Measurements from ENCODE around the gene SLC26A9. TPM values are rescaled to one million over a fixed set of nuclear protein-coding genes. Genes with fewer than 3 reads are reported as not detected.

Gene SLC26A9, protein sequence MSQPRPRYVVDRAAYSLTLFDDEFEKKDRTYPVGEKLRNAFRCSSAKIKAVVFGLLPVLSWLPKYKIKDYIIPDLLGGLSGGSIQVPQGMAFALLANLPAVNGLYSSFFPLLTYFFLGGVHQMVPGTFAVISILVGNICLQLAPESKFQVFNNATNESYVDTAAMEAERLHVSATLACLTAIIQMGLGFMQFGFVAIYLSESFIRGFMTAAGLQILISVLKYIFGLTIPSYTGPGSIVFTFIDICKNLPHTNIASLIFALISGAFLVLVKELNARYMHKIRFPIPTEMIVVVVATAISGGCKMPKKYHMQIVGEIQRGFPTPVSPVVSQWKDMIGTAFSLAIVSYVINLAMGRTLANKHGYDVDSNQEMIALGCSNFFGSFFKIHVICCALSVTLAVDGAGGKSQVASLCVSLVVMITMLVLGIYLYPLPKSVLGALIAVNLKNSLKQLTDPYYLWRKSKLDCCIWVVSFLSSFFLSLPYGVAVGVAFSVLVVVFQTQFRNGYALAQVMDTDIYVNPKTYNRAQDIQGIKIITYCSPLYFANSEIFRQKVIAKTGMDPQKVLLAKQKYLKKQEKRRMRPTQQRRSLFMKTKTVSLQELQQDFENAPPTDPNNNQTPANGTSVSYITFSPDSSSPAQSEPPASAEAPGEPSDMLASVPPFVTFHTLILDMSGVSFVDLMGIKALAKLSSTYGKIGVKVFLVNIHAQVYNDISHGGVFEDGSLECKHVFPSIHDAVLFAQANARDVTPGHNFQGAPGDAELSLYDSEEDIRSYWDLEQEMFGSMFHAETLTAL
- not detected in 2 replicates for total RNA-seq (ENCODE audit: low replicate concordance)

DNA sequence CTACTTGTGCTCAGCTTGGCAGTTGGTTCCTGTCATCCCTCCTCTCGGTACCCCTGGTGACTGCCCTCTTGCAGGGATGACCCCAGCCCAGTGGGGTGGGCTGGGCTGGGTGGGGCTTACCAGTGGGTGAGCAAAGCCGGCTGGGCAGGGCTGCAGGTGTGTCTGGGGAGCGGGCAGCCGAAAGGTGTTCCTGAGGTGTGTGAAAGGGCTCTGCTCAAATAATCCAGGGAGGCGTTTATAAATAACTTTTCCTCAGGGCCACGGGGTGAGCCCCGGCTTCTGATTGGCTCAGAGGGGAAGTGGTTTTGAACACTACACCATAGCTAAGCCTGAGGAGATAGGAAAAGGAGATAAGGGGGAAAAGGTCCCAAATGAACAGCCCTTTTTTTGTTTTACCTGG is at the start of gene SLC26A9:
Gene SLC26A9 (minus strand): TSS at position 212 of the 400 bp plus-strand sequence. CDS start 7,636 bp downstream, outside the sequence.
- Histone ChIP-seq H4K20me1 (ENCODE audit: low read depth) (no peaks in the 10 kb centered on the region), H3K4me3 (no peak within 1 kb of the TSS), H3K9ac (no peak within 1 kb of the TSS), H3K4me2 (peak within 1 kb of the TSS; percentile 31), H3K36me3 (no peaks in the 10 kb centered on the region), H3K4me1 (peaks cover 30% of the 10 kb centered on the region), H3K27me3 (no peaks in the 10 kb centered on the region), H3K79me2 (ENCODE audit: low read depth) (no peaks in the 10 kb centered on the region), H2AFZ (replicated peaks) (no peak within 1 kb of the TSS), H3K27ac (no peak within 1 kb of the TSS), H3K9me3 (ENCODE audit: low read depth) (no peaks in the 10 kb centered on the region), H3F3A (ENCODE audit: low read depth) (no peaks in the 10 kb centered on the region)
- no peak for TF ChIP-seq EZH2 (IDR thresholded peaks at IDR 0.05)
- Mint-ChIP-seq H3K27ac (no peak within 1 kb of the TSS), H3K4me3 (no peak within 1 kb of the TSS), H3K4me1 (peaks cover 32% of the 10 kb centered on the region), H3K9me3 (no peaks in the 10 kb centered on the region), H3K27me3 (ENCODE audit: insufficient read depth, low read depth) (peaks cover 17% of the 10 kb centered on the region), H3K36me3 (no peaks in the 10 kb centered on the region)
- DNase-seq (ENCODE audit: low spot score): no peak

- Mint-ChIP-seq H3K9me3 (peaks cover 9% of the 10 kb centered on the region), H3K27ac (no peak overlapping the region), H3K27me3 (ENCODE audit: insufficient read depth, low read depth) (peaks cover 12% of the 10 kb centered on the region), H3K4me1 (peaks cover 16% of the 10 kb centered on the region), H3K36me3 (peaks cover 3% of the 10 kb centered on the region), H3K4me3 (no peak overlapping the region)
- peaks cover 8% of the 10 kb centered on the region for H3K4me1 ChIP-seq
- no peak overlapping the region for H3K9ac ChIP-seq
- no peaks in the 10 kb centered on the region for H3K36me3 ChIP-seq
- TF ChIP-seq, protein P1, sequence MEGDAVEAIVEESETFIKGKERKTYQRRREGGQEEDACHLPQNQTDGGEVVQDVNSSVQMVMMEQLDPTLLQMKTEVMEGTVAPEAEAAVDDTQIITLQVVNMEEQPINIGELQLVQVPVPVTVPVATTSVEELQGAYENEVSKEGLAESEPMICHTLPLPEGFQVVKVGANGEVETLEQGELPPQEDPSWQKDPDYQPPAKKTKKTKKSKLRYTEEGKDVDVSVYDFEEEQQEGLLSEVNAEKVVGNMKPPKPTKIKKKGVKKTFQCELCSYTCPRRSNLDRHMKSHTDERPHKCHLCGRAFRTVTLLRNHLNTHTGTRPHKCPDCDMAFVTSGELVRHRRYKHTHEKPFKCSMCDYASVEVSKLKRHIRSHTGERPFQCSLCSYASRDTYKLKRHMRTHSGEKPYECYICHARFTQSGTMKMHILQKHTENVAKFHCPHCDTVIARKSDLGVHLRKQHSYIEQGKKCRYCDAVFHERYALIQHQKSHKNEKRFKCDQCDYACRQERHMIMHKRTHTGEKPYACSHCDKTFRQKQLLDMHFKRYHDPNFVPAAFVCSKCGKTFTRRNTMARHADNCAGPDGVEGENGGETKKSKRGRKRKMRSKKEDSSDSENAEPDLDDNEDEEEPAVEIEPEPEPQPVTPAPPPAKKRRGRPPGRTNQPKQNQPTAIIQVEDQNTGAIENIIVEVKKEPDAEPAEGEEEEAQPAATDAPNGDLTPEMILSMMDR (IDR thresholded peaks at IDR 0.05): no peak
- TF ChIP-seq EZH2phosphoT487 (IDR thresholded peaks at IDR 0.05) (no peak), EZH2 (IDR thresholded peaks at IDR 0.05) (no peak)
- H3K27me3 ChIP-seq: no peaks in the 10 kb centered on the region
- no peaks in the 10 kb centered on the region for H4K20me1 ChIP-seq (ENCODE audit: low read depth)
- H3K9me3 ChIP-seq (ENCODE audit: low read depth): no peaks in the 10 kb centered on the region
- H2AFZ ChIP-seq (replicated peaks): no peak overlapping the region
- H3F3A ChIP-seq (ENCODE audit: low read depth): no peaks in the 10 kb centered on the region
- H3K4me2 ChIP-seq: no peak overlapping the region
- no peaks in the 10 kb centered on the region for H3K79me2 ChIP-seq (ENCODE audit: low read depth)
- DNase-seq (ENCODE audit: low spot score): no peak
- no peak overlapping the region for H3K4me3 ChIP-seq
- H3K27ac ChIP-seq: no peak overlapping the region
Observed at GRCh38 chr1:205992218-205992882, 49.1 kb upstream of the SLC26A9 start.

DNA sequence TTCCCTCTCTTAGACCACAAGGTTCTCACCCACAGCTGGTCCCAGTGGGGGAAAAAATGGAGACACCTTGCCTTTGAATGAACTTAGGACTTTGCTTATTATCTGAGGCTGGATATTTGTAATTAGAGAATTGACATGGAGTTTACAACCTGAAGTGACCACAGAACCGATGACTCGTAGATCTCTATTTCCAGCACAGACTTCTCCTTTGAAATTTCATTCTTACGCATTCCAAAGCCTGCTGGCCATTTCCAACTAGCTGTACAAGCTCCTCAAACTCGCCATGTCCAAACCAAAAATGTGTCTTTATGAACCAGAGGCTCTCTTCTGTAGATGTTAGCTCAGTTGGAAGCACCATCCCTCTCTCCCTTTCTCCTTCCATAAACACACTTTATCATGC is 48.0 kb upstream of the SLC26A9 start:
- Histone ChIP-seq H2AFZ (replicated peaks) (no peak overlapping the region), H3K36me3 (no peaks in the 10 kb centered on the region), H3K9me3 (ENCODE audit: low read depth) (no peaks in the 10 kb centered on the region), H3K27me3 (no peaks in the 10 kb centered on the region), H3F3A (ENCODE audit: low read depth) (no peaks in the 10 kb centered on the region), H4K20me1 (ENCODE audit: low read depth) (no peaks in the 10 kb centered on the region), H3K9ac (no peak overlapping the region), H3K4me1 (peaks cover 8% of the 10 kb centered on the region), H3K4me3 (no peak overlapping the region), H3K27ac (no peak overlapping the region), H3K4me2 (no peak overlapping the region), H3K79me2 (ENCODE audit: low read depth) (no peaks in the 10 kb centered on the region)
- H3K4me3 Mint-ChIP-seq: no peak overlapping the region
- DNase-seq (ENCODE audit: low spot score): no peak
- peaks cover 27% of the 10 kb centered on the region for H3K4me1 Mint-ChIP-seq
- H3K27me3 Mint-ChIP-seq (ENCODE audit: insufficient read depth, low read depth): peaks cover 8% of the 10 kb centered on the region
- no peak overlapping the region for H3K27ac Mint-ChIP-seq
- peaks cover 9% of the 10 kb centered on the region for H3K9me3 Mint-ChIP-seq
- TF ChIP-seq EZH2 (IDR thresholded peaks at IDR 0.05): no peak
- no peak for TF ChIP-seq EZH2phosphoT487 (IDR thresholded peaks at IDR 0.05)
- TF ChIP-seq, protein P1 (IDR thresholded peaks at IDR 0.05): no peak
- peaks cover 3% of the 10 kb centered on the region for H3K36me3 Mint-ChIP-seq
